ENCODE results near the gene TRAPPC12. TPM values are rescaled to one million over a fixed set of nuclear protein-coding genes. Genes with fewer than 3 reads are reported as not detected.

The TRAPPC12 gene
- total RNA-seq, 1 experiment from 2014 or later, result 86.0 TPM

- H2BK120ac ChIP-seq (ENCODE audit: low read depth, low read length, poor library complexity, severe bottlenecking), result no peak overlapping the region
- H3K23me2 ChIP-seq (ENCODE audit: insufficient read length, low read depth, low read length, poor library complexity, severe bottlenecking), result no peaks in the 10 kb centered on the region
- Mint-ChIP-seq H3K27me3 (ENCODE audit: low read depth) (no peaks in the 10 kb centered on the region), H3K27ac (peak overlapping the region; percentile 70 to 92 (median 74); a peak in 4 of 7 replicates), H3K36me3 (ENCODE audit: insufficient read depth in 1 of 3, low read depth in 3 of 3) (peaks cover 32 to 62% (median 58%) of the 10 kb centered on the region in 3 experiments), H3K4me3 (peak overlapping the region; percentile 26 to 57; a peak in 2 of 5 replicates), H3K9me3 (peaks cover 23 to 25% of the 10 kb centered on the region in 2 experiments), H3K4me1 (peaks cover 15 to 22% of the 10 kb centered on the region in 2 experiments)
- H3K4me2 ChIP-seq (ENCODE audit: insufficient read depth, insufficient read length, low read length), result no peak overlapping the region
- H3K79me2 ChIP-seq (ENCODE audit: insufficient read depth, low read length), result no peaks in the 10 kb centered on the region
- no peak overlapping the region for H2BK15ac ChIP-seq (ENCODE audit: low read depth, low read length)
- no peak overlapping the region for H3K9ac ChIP-seq (ENCODE audit: extremely low read depth, insufficient read length, low read length)
- no peaks in the 10 kb centered on the region for H4K20me1 ChIP-seq (ENCODE audit: control insufficient read depth, insufficient read depth, insufficient read length)
- no peak overlapping the region for H4K5ac ChIP-seq (ENCODE audit: insufficient read length, low read depth, low read length)
- H3K27me3 ChIP-seq (ENCODE audit: insufficient read depth, low read length), result no peaks in the 10 kb centered on the region
- H3K23ac ChIP-seq (ENCODE audit: insufficient read length, low read depth, low read length), result no peak overlapping the region
- no peak overlapping the region for H2AK5ac ChIP-seq (ENCODE audit: insufficient read length, low read length)
- no peak overlapping the region for H2BK20ac ChIP-seq (ENCODE audit: low read depth, low read length, poor library complexity, severe bottlenecking)
- H3T11ph ChIP-seq (ENCODE audit: low read length), result no peak overlapping the region
- no peak overlapping the region for H2AFZ ChIP-seq (ENCODE audit: low read length)
- H4K8ac ChIP-seq (replicated peaks; ENCODE audit: insufficient read length, low read depth, low read length), result no peak overlapping the region
- no peak overlapping the region for H3K56ac ChIP-seq (ENCODE audit: insufficient read length, low read depth, low read length)
- H3K18ac ChIP-seq (ENCODE audit: insufficient read length, low read depth, low read length), result no peak overlapping the region
- H3K14ac ChIP-seq (ENCODE audit: insufficient read depth, low read length), result no peak overlapping the region
- no peak overlapping the region for H2BK12ac ChIP-seq (ENCODE audit: insufficient read length, low read depth, low read length)
- H3K4me1 ChIP-seq (ENCODE audit: insufficient read depth, low read length), result no peaks in the 10 kb centered on the region
- no peak for DNase-seq
- no CpG with 5 or more reads among the region's 9 CpGs for WGBS (ENCODE audit: extremely low coverage, insufficient read length, low lambda C conversion rate)
- TF ChIP-seq, protein P1, sequence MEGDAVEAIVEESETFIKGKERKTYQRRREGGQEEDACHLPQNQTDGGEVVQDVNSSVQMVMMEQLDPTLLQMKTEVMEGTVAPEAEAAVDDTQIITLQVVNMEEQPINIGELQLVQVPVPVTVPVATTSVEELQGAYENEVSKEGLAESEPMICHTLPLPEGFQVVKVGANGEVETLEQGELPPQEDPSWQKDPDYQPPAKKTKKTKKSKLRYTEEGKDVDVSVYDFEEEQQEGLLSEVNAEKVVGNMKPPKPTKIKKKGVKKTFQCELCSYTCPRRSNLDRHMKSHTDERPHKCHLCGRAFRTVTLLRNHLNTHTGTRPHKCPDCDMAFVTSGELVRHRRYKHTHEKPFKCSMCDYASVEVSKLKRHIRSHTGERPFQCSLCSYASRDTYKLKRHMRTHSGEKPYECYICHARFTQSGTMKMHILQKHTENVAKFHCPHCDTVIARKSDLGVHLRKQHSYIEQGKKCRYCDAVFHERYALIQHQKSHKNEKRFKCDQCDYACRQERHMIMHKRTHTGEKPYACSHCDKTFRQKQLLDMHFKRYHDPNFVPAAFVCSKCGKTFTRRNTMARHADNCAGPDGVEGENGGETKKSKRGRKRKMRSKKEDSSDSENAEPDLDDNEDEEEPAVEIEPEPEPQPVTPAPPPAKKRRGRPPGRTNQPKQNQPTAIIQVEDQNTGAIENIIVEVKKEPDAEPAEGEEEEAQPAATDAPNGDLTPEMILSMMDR (conservative IDR thresholded peaks at IDR 0.05), result no peak
- H3K4ac ChIP-seq (ENCODE audit: low read depth, low read length), result no peak overlapping the region
- H3K27ac ChIP-seq (ENCODE audit: insufficient read length, low read depth, low read length), result no peak overlapping the region
- no peak overlapping the region for H2BK5ac ChIP-seq (ENCODE audit: insufficient read length, low read length)
- H4K91ac ChIP-seq (ENCODE audit: insufficient read length, low read depth, low read length), result no peak overlapping the region
- no peaks in the 10 kb centered on the region for H3K9me3 ChIP-seq (ENCODE audit: control insufficient read depth, low read depth, low read length)
- peaks cover 2% of the 10 kb centered on the region for H3K79me1 ChIP-seq (ENCODE audit: insufficient read depth, low read depth, low read length, poor library complexity, severe bottlenecking)
Measured at GRCh38 chr2:3399829-3400228, 20.3 kb downstream of the TRAPPC12 start.

All from H9 (cell line).